Measurements from ENCODE around the gene PDGFC. TPM values are rescaled to one million over a fixed set of nuclear protein-coding genes. Genes with fewer than 3 reads are reported as not detected.

The PDGFC gene
- total and polyA plus RNA-seq, 2 donors (not counting 3 experiments of a cell fraction or from before 2014, with no cell fraction given), result 2.7 to 5.3 TPM

GRCh38 chr4:156952078-156952759 lies 19.4 kb downstream of the PDGFC start:
- H3K4me3 ChIP-seq (replicated peaks in 1 of 3; ENCODE audit: insufficient read depth in 1 of 3, low read depth in 1 of 3, low read length in 3 of 3), result no peak overlapping the region
- dilution Hi-C loops (cut with MboI; ENCODE audit: extremely low pct_ligation_motif_present, low sequenced_read_pairs), result no loop called here
- POLR2A ChIA-PET, result no interaction called here
- no peak overlapping the region for H2AFZ ChIP-seq (ENCODE audit: low read depth, low read length)
- no peak for DNase-seq (ENCODE audit: low read depth, low spot score)
- BruUV-seq (replicated peaks), result no TSS peak
- no peaks in the 10 kb centered on the region for H3K36me3 ChIP-seq (ENCODE audit: control insufficient read depth in 2 of 2, extremely low read depth in 1 of 2, insufficient read depth in 2 of 2, low read length in 2 of 2)
- H3K27ac ChIP-seq (ENCODE audit: insufficient read depth, low read depth, low read length), result no peak overlapping the region
- no peaks in the 10 kb centered on the region for H4K20me1 ChIP-seq (replicated peaks; ENCODE audit: control insufficient read depth, extremely low read depth, insufficient read depth, low read length)
- no peak for FAIRE-seq
- H3K9me3 ChIP-seq (replicated peaks; ENCODE audit: control insufficient read depth, insufficient read depth, low read length), result no peaks in the 10 kb centered on the region
- no peaks in the 10 kb centered on the region for H3K9me1 ChIP-seq (replicated peaks; ENCODE audit: control insufficient read depth, extremely low read depth, insufficient read depth, low read length)
- TF ChIP-seq FOS (IDR thresholded peaks at IDR 0.05; ENCODE audit: borderline replicate concordance, insufficient read depth, low read length) (no peak), EZH2 (IDR thresholded peaks at IDR 0.05; ENCODE audit: borderline replicate concordance, low read depth, low read length, severe bottlenecking) (no peak), MYC (IDR thresholded peaks at IDR 0.05; ENCODE audit: low read depth, low read length) (no peak), CTCF (IDR thresholded peaks at IDR 0.05; ENCODE audit: extremely low read depth in 1 of 2, insufficient read depth in 1 of 2, low read depth in 1 of 2, low read length in 2 of 2) (no peak), JUN (IDR thresholded peaks at IDR 0.05; ENCODE audit: borderline replicate concordance, insufficient read depth, insufficient read length, low read depth) (no peak), POLR2AphosphoS5 (IDR thresholded peaks at IDR 0.05; ENCODE audit: insufficient read depth, low read depth, low read length) (no peak), GATA2 (IDR thresholded peaks at IDR 0.05; ENCODE audit: insufficient read depth, insufficient read length, low read depth, low read length) (no peak), MAX (IDR thresholded peaks at IDR 0.05; ENCODE audit: insufficient read depth, insufficient read length) (no peak), POLR2A (IDR thresholded peaks at IDR 0.05; ENCODE audit: low read depth, low read length) (no peak)
- H3K4me2 ChIP-seq (ENCODE audit: insufficient read depth, low read length), result no peak overlapping the region
- no peak overlapping the region for H3K9ac ChIP-seq (replicated peaks; ENCODE audit: extremely low read depth, insufficient read depth, low read length)
- no peaks in the 10 kb centered on the region for H3K79me2 ChIP-seq (ENCODE audit: control insufficient read depth, insufficient read depth, low read length)
- peaks cover 37% of the 10 kb centered on the region for H3K4me1 ChIP-seq (ENCODE audit: control insufficient read depth, extremely low read depth, insufficient read depth, low read length)
- no peaks in the 10 kb centered on the region for H3K27me3 ChIP-seq (ENCODE audit: control insufficient read depth in 2 of 2, insufficient read depth in 2 of 2, low read length in 2 of 2)
- intact Hi-C loops (cut with micrococcal nuclease), result no loop called here
- CTCF ChIA-PET, result interaction anchor here (1.2 to 1.5 kb wide), 2 partner anchors 16 to 24 kb away, joined by 3 to 4 read pairs; no protein-coding TSS in a partner anchor

Measured in endothelial cell of umbilical vein (primary cell).